Fibroblast of the aortic adventitia (primary cell): ENCODE results near the gene SLC7A1. TPM values are rescaled to one million over a fixed set of nuclear protein-coding genes. Genes with fewer than 3 reads are reported as not detected.
A peak's percentile ranks its signal among the peaks of the same experiment; 100 is the strongest.

Experiments used
- DNase-seq: peaks from one replicate; pipeline ENCODE4 v3.0.0-alpha.2; 2010; ENCODE audit warnings: low read depth
- H3K4me3 ChIP-seq: 2 replicates; pipeline ENCODE4 v1.5.1; 2011; ENCODE audit warnings: low read depth, mild to moderate bottlenecking, control low read depth, low read length, moderate library complexity
- CTCF ChIP-seq: IDR thresholded peaks from 2 replicates; pipeline ENCODE4 v1.5.1; 2011; ENCODE audit warnings: mild to moderate bottlenecking, low read length, control low read depth, inconsistent platforms; ENCODE audit not compliant: insufficient read depth
- total RNA-seq: library from RNA; depleted of rRNA; stranded (reverse); fragments of >200 nt; gene quantifications from 2 replicates; pipeline ENCODE4 v1.2.3, GENCODE V29; 2012; ENCODE audit warnings: low replicate concordance

The SLC7A1 gene
- total RNA-seq, 1 donor: 33.1 TPM

- H3K4me3 ChIP-seq: no peak overlapping the region
- no peak for TF ChIP-seq CTCF
- no peak for DNase-seq
Measured at GRCh38 chr13:29587645-29588044, 7.8 kb downstream of the SLC7A1 start.

- no peak for TF ChIP-seq CTCF
Measured at GRCh38 chr13:29583073-29583785, 12.3 kb downstream of the SLC7A1 start.

DNA sequence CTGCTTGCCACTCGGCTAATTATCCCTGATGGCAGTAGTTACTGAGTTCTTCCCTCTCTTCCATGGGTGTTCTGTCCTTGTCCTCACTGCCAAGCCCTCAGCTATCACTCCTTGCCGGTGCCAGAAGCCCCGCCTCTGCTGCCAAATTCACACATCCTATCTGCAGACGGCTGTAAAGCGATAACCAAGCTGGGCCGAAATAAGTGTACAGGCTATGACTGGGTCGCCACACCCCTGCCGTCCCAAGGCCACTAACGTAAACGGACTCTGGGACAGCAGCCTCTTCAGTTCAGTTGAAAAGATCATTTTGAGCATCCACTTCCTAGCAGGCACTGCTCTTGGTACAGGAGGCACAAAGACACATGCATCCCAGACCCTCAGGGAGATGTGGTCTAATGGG lies 13.3 kb downstream of the SLC7A1 start:
- H3K4me3 ChIP-seq: no peak overlapping the region
- no peak for TF ChIP-seq CTCF
- DNase-seq: no peak

More at GRCh38 chr13:29583073-29583785, 12.3 kb downstream of the SLC7A1 start:
- DNase-seq: peak; percentile 37
- H3K4me3 ChIP-seq: no peak overlapping the region

DNA sequence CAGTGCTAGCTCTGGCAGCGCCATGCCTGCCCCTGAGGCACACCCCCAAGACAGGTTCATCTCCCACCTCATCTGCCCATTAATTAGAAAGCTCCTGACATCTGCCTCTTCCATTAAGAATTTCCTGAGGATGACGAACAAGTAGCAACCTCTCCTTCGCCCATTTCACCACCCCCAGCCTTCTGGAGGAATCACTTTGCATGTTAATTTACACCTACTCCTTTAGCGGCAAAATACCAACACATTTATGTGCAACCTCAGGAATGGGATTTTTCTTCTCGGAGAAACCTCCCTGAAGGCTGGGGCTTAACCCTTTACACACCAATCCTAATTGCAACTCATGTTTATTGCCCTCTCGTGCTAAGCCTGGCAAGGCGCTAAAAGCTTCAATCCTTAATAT lies 13.8 kb downstream of the SLC7A1 start:
- DNase-seq: no peak
- TF ChIP-seq CTCF: no peak

DNA sequence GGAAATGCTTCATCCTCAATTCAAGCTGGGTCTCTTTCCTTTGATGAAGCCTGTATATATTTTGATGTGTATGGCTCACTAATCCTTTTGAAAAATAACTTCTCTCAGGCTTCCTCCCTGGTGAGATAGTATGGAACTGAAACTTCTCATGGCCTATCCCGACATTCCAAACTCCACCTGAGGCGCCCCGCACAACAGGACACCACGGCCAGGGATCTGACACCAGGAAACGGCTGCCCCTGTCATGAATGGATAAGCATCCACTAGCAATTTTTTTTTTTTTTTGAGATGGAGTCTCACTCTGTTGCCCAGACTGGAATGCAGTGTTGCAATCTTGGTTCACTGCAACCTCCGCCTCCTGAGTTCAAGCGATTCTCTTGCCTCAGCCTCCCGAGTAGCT lies 16.4 kb downstream of the SLC7A1 start:
- TF ChIP-seq CTCF: no peak
- DNase-seq: no peak
- H3K4me3 ChIP-seq: no peak overlapping the region

More for the DNA sequence above, 13.8 kb downstream of the SLC7A1 start:
- H3K4me3 ChIP-seq: no peak overlapping the region

- H3K4me3 ChIP-seq: no peak overlapping the region
Measured at GRCh38 chr13:29578300-29579085, 17.0 kb downstream of the SLC7A1 start.

More at GRCh38 chr13:29578300-29579085, 17.0 kb downstream of the SLC7A1 start:
- peak; percentile 45 for DNase-seq
- no peak for TF ChIP-seq CTCF
